KOPT-K1 (cell line): Measurements from ENCODE around the gene POLR1F.
"Not testable (repeated sequence)": the region's sequence is repeated elsewhere in the genome, so short reads cannot be mapped to it uniquely, and the experiment has no call there.

Source experiments
- H3K27ac ChIP-seq: fragments of 200-600 bp; sonication (generic); 2 replicates; pipeline ENCODE4 v1.5.1; 2016; ENCODE audit warnings: antibody characterized with exemption, mild to moderate bottlenecking, low read depth, low read length; ENCODE audit not compliant: poor library complexity, severe bottlenecking
- H3K36me3 ChIP-seq: fragments of 200-600 bp; sonication (generic); 2 replicates; pipeline ENCODE4 v1.5.1; 2017; ENCODE audit warnings: antibody characterized with exemption, mild to moderate bottlenecking, low read length, moderate library complexity; ENCODE audit not compliant: insufficient read depth
- H3K9me3 ChIP-seq: fragments of 200-600 bp; sonication (generic); 2 replicates; pipeline ENCODE4 v1.5.1; 2017; ENCODE audit warnings: antibody characterized with exemption, low read length, mild to moderate bottlenecking; ENCODE audit not compliant: insufficient read depth, poor library complexity, severe bottlenecking

The POLR1F gene

GRCh38 chr7:19698331-19698730 is 10.5 kb downstream of the POLR1F start:
- H3K36me3 ChIP-seq: peaks cover 62% of the 10 kb centered on the region
- peaks cover 8% of the 10 kb centered on the region for H3K9me3 ChIP-seq
- no peak overlapping the region for H3K27ac ChIP-seq

- Histone ChIP-seq H3K27ac (no peak overlapping the region), H3K9me3 (no peaks in the 10 kb centered on the region), H3K36me3 (peaks cover 48% of the 10 kb centered on the region)
Observed at GRCh38 chr7:19696926-19697325, 11.9 kb downstream of the POLR1F start.

- Histone ChIP-seq H3K27ac (no peak overlapping the region), H3K9me3 (no peaks in the 10 kb centered on the region), H3K36me3 (peaks cover 9% of the 10 kb centered on the region)
Observed at GRCh38 chr7:19692111-19692828, 16.6 kb downstream of the POLR1F start.

DNA sequence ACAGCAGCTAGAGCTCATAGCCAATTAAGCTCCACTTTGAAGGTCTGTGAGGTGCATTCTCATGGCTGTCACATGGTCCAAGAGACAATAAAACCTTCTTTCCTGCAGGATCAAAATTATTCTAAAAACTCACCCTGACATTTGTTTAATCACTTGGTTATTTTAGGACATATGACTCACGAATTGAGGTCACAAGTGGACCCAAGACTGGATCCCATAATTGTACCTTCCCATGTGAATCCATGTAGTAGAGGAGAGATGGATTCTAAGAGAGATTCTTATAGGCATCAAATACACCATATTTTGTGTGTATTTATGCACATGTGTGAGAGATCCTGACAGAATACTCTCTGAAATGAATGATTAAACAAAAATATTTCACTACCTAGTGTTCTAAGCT is 18.1 kb downstream of the POLR1F start:
- Histone ChIP-seq H3K9me3 (no peaks in the 10 kb centered on the region), H3K27ac (no peak overlapping the region), H3K36me3 (peaks cover 2% of the 10 kb centered on the region; the same call in 1 of the 2 replicates)

DNA sequence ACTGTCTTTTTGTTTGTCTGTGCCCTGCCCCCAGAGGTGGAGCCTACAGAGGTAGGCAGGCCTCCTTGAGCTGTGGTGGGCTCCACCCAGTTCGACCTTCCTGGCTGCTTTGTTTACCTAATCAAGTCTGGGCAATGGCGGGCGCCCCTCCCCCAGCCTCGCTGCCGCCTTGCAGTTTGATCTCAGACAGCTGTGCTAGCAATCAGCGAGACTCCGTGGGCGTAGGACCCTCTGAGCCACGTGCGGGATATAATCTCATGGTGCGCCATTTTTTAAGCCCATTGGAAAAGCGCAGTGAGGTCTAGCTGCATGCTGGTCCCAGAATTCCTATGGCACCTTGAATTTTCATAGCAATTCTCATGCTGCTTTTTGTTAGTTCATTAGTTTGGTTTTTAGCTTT is 19.7 kb downstream of the POLR1F start:
- H3K36me3 ChIP-seq, H3K9me3 ChIP-seq, H3K27ac ChIP-seq: not testable (repeated sequence)

GRCh38 chr7:19681596-19681995 is 27.2 kb downstream of the POLR1F start:
- Histone ChIP-seq H3K9me3 (peaks cover 6% of the 10 kb centered on the region), H3K36me3 (no peaks in the 10 kb centered on the region), H3K27ac (no peak overlapping the region)

DNA sequence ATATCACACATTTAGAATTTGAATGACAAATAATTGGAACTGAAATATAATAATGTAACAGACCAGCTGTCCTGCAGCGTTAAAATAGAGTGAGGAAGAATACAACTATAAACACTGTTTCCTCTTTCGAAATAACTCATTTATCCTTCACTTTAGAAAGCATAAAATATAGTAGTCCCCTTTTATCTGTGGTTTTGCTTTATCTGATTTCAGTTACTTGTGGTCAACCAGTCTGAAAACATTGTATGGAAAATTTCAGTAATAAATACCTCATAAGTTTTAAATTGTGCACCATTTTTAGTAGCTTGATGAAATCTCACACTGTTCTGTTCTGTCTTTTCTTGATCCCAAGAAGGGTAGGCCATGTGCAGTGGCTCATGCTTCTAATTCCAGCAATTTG is 31.7 kb downstream of the POLR1F start:
- no peaks in the 10 kb centered on the region for H3K9me3 ChIP-seq
- no peaks in the 10 kb centered on the region for H3K36me3 ChIP-seq
- peak overlapping the region; percentile 49 for H3K27ac ChIP-seq

DNA sequence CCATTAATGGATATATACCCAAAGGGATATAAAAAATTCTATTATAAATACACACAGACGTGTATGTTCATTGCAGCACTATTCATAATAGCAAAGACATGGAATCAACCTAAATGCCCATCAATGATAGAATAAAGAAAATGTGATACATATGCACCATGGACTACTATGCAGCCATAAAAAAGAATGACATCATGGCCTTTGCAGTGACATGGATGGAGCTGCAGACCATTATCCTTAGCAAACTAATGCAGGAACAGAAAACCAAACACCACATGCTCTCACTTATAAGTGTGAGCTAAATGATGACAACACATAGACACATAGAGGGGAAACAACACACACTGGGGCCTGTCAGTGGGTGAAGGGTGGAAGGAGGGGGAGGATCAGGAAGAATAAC is 33.0 kb downstream of the POLR1F start:
- no peak overlapping the region for H3K27ac ChIP-seq
- no peaks in the 10 kb centered on the region for H3K36me3 ChIP-seq
- H3K9me3 ChIP-seq: no peaks in the 10 kb centered on the region

DNA sequence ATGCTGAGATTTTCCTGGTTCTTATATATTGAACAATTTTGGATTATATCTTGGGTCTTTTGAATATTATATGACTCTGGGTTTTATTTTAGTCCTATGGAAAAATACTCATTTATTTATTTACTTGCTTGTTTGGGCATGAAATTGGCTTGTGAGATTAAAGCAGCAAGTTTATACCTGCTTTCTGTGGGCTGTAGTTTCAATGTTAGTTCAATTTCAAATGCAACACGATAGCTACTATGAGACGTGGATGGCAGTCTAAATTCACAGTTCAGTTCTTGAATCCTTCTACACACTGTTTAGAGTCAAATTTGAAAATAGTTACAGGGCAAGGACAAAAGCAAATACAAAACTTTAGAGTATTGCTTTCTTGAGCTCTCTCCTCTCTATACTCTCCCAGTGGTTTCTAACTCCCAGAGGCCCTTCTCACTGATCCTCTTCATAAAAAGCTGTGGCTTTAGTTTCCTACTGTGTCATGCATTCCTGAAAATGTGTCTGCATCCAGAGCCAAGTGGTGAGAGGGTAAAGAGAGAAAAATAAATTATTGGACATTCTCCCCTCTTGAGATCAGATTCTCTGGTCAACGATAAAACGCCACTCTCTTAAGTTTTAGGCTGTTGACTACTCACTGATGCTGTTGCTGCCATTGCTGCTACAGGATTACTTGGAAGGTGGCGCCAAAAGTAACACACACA is 34.4 kb downstream of the POLR1F start:
- no peak overlapping the region for H3K27ac ChIP-seq
- H3K36me3 ChIP-seq: no peaks in the 10 kb centered on the region

DNA sequence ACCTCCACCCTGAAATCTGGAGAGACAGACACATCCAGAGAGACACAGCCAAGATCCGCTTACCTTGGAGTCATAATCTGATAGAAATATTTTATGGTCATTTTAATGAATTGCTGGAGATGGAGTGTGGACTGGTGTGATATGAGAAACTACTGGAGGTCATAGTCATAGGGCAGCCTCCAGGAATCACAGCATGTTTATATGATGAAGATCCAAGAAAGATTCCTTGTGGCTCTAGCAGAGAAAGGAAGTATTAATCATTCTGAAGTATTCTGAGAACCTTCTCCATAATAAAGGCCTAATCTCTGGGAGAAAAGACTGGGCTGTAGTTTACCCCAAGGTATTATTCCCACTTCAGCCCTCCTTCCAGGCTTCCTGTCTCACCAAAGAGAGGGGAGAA is 38.0 kb downstream of the POLR1F start:
- Histone ChIP-seq H3K27ac (no peak overlapping the region), H3K36me3 (no peaks in the 10 kb centered on the region), H3K9me3 (no peaks in the 10 kb centered on the region)

More for the DNA sequence above, 34.4 kb downstream of the POLR1F start:
- no peaks in the 10 kb centered on the region for H3K9me3 ChIP-seq

GRCh38 chr7:19665399-19666008 is 43.3 kb downstream of the POLR1F start:
- H3K36me3 ChIP-seq: no peaks in the 10 kb centered on the region
- H3K27ac ChIP-seq: no peak overlapping the region
- H3K9me3 ChIP-seq: no peaks in the 10 kb centered on the region

GRCh38 chr7:19663816-19664462 is 44.9 kb downstream of the POLR1F start:
- Histone ChIP-seq H3K9me3 (no peaks in the 10 kb centered on the region), H3K36me3 (no peaks in the 10 kb centered on the region), H3K27ac (no peak overlapping the region)

DNA sequence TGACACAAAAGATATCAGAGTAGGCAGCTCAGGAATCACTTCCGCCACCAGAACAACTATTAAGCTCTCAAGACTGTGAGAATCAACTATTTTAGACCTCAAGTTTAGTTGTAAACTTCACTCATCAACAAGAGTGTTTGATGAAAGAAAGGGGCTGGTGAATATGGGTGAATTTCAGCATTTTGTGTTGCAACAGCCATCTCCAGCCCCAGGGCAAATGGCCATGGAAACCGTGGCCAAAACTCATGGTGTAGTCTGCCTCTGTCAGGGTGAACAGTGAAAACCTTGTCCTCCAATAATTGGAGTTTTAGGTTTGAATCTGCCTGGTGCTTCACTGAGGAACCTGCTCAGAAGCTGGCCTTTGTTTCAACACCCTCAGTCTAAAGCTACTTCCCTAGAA is 60.0 kb downstream of the POLR1F start:
- Histone ChIP-seq H3K9me3 (peaks cover 19% of the 10 kb centered on the region), H3K27ac (no peak overlapping the region), H3K36me3 (no peaks in the 10 kb centered on the region)
